NCI-H187 treated with DMSO at 0.1 percent for 48 hours (cell line): ENCODE measurements around the gene XCL2.

Experiments used
- DNase-seq: peaks from one replicate; lab custom pipeline; 2025; lab: John Stamatoyannopoulos, UW

Gene XCL2

DNA sequence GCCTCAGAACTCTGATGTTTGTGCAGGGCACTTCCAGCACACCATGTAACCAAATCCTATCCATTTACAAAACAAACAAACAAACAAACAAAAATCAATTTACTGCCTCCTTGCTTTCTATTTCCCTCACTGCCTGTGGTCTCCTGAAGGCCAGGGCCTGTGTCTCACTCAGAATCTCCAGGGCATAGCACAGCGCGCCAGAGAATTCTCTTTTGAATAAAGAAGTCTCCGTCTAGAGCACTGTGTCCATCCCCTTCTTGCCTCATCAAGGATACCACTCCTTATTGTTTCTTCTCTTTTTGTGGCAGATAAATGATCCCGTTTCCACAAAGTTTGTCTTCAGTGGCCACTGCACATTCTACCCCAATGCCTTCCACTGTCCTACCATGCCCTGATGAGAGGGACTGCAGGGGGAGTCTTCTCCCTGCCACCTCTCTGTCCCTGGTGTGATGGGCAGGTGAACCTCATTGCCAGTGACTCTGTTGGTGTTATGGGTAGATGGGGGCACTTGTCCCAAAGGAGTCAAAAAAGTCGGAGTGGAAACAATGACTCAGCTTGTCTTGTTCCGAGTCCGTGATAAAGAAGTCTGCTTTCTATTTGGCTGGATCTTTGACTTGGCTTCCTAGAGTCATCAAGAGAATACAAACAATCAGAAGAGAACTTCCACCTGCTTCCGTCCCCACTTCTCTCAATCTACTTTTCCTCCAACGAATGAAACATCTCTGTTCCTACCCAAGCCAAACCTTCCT lies 30.0 kb downstream of the XCL2 start:
- DNase-seq, result no peak

GRCh38 chr1:168512864-168513595 lies 30.8 kb downstream of the XCL2 start:
- no peak for DNase-seq

DNA sequence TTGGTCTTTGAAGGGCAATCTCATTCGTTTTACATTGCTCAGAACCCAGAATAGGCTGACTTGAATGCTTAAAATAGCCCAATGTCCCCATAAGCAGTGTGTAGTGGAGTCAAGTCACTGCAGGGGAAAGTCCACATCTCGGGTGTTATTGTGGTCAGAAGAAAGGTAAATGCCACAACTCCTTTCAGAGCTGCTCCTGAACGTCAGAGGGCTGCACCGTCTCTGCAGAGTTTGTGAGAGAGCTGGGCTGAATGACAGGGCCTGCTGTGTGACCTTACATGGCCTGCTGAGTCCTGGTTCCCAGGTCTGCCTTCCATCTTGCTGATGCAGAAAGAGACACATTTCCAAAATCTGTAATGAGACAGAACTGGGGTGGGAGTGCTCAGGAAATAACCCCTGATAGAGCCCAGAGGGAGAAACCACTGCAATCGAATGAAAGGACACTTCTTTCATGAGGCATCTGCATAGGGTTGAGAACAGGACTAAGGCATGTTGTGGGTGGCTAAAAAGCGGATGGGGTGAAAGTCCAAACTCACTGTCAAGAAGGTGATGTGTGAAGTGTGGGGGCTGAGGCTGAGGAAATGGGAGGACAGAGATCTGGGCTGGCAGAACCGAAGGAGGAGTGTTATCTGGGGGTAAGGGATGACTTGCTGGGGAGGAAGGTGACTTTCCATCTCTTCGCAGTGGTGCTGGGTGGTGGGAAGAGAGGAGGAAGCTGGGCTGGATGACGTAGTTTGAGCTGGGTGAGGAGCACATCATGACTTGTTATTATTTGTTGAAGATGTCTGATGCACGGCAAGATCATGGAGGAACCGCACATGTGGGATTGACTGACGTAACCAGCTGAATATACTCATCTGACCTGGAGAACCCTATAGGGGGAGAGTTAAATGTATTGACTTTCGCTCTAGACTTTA lies 33.7 kb downstream of the XCL2 start:
- DNase-seq, result no peak

- no peak for DNase-seq
Observed at GRCh38 chr1:168509210-168509609, 34.6 kb downstream of the XCL2 start.

- no peak for DNase-seq
Observed at GRCh38 chr1:168507828-168508227, 36.0 kb downstream of the XCL2 start.

DNA sequence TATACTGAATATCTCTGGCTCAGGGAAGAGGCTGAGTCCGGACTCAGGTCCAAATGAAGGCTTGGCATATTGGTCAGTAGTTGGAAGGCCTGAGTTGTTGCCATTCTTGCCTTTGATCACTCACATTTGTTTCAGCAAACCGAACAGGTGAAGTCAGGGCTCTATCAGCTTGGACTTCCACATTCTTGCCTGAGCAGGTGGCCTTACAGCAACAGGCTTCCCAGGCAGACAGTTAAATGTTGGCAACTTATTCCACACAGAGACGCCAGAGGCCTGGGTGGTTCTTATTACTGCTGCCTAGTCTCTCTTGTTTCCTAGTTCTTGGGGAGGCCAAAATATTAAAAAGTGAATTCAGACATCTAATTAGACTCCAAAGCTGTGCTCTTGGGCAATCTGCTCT lies 36.6 kb downstream of the XCL2 start:
- DNase-seq, result no peak

- no peak for DNase-seq
Observed at GRCh38 chr1:168506204-168506819, 37.5 kb downstream of the XCL2 start.

DNA sequence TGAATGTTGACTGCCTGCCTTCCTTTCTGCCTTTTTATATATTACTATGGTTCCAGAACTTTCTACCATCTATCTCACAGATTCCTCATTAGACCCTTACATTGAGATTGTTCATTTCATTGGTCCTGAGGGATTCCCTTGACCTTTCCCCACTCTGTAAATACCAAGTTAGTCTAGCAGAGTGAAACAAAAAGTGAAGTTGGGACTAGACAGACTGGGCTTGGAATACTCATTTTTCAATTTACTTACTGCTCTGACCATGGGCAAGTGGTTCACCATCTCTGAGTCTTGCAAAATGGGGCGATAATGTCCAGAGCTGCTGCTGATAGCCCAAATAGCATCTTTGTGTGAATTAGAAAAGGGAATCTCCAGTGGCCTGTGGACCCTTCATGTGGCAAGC lies 38.8 kb downstream of the XCL2 start:
- no peak for DNase-seq

GRCh38 chr1:168504064-168504837 lies 39.5 kb downstream of the XCL2 start:
- no peak for DNase-seq

DNA sequence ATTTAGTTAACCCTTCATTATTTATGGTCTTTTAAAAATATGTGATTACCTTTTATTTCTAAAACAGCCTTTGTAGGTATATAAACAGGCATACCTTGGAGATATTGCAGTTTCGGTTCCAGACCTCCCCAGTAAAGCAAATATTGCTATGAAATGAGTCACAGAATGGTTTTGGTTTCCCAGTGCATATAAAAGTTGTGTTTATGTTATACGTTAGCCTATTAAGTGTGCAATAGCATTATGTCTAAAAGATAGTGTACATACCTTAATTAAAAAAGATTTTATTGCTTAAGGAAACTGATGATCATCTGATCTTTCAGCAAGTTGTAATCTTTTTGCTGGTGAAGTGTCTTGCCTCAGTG lies 44.1 kb downstream of the XCL2 start:
- no peak for DNase-seq

DNA sequence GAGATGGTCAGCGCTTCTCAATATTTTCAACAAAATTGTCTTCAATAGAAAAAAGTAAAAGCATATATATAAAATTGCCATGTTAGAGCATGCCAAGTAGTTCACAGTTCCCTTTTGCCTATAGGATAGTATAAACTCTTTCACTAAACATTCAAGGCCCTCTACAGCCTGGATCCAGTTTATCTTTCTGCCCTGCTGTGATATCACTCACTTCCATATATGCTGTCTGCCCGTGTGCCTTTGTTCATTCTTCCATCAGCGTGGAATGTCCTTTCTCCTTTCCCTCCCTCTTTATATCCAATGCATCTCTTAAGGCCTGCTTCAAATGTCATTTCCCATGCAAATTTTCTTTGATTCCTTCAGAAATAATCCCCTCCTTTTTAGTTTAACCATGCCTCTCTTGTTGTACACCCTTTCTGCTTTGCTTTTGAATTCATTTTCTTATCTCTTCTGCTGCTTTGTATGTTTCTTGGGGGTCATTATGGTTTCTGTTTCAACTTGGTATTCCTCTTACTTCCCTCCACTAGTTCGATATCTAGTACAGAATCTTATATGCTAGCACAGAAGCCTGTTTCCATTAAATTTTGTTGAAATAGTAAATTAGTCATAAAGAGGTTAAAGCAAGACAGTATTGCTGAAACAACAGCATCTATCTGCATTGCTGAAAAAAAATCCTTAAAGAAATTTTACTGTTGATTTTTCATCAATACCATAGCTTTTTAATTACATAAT lies 44.7 kb downstream of the XCL2 start:
- DNase-seq, result no peak

- DNase-seq, result peak; percentile 88
Observed at GRCh38 chr1:168498159-168498631, 45.6 kb downstream of the XCL2 start.

- DNase-seq, result no peak
Observed at GRCh38 chr1:168497376-168497950, 46.3 kb downstream of the XCL2 start.

DNA sequence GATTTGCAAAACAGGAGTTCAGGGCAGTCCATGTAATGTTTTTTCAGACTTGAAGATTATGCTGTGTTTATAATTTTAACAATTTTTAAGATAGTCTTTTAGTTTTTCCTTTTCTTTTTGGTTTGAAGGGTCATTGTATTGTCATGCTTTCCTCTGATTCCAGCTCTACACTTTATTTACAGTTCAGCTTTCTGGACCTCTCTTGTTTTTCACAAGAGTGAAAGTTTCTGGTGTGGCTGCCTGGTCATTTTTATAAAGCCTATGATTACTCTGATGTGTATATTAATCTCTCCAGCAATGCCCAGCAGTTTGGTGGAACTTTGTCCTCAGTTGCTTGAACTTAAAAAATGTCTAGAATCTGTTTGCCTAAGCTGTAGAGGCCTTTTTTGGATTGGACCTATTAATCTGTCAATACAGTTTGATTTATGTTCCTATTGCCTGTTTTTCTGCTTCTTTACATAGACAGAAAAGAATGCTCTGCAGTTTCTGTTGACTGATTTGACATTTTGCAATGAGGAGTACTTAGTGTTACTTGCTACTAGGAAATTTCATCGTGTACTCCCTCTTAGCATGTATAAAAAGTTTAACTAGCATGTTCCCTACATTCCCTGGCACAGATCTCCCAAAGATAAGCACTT lies 52.2 kb downstream of the XCL2 start:
- DNase-seq, result no peak
